ENCODE data around the gene SWI5.

DNA sequence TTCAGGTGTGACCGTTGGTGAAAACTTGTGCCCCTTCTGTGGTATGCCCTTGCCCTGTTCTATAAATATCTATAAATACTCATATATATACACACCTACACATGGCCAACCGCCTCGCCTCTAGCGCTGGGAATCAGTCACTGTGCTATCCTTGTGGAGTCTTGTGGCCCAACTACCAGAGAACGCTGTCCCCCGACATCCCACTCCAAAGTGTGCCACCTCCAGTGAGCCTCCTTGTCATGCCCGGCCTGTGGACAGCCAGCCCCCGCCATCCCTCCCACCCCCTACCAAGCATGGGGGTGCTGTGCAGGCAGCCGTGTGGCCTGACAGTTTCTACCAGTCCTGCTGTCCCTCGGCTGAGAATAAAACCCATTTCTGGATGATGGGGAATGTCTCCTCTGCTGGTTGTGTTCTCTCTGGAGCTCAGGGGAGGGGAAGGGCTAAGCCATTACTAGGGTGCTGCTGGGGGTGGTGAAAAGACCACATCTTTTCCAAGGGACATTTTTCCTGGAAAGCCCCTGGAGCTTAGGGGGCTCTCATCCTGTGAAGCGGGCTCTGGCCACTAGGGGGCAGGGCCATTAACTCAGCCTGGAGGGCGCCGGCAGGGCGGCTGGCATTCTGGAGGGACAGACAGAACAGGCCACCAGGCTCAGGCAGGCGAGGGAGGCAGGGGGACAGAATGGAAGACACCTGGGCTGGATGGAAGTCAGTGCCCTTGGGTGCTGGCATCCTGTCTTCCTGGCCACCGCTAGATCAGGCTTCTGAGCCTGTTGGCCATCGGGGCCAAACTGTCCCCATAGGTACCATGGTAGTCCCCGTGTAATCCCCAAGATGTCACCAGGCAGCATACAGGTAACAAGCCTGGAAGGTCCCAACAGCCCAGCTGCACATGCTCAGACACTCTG lies 21.0 kb upstream of the SWI5 start:
- TF ChIP-seq GATA2 (IDR thresholded peaks at IDR 0.05; ENCODE audit: low read depth, low read length), result no peak
- no peak for TF ChIP-seq GATA3 (IDR thresholded peaks at IDR 0.05; ENCODE audit: low read depth, low read length)

Measured in SH-SY5Y (cell line).